Right hindlimb (tissue), 1 donor: Measurements from ENCODE around the gene HSPA4.
A peak's percentile ranks its signal among the peaks of the same experiment; 100 is the strongest.
"Not testable (repeated sequence)": the region's sequence is repeated elsewhere in the genome, so short reads cannot be mapped to it uniquely, and the experiment has no call there.

Experiments used
- DNase-seq: peaks from one replicate; pipeline ENCODE4 v3.0.0-alpha.2; 2018

Gene HSPA4

GRCh38 chr5:133051542-133052316 is at the start of gene HSPA4:
HSPA4 (plus strand) TSS chr5:133052013; CDS start chr5:133052251, 238 bp downstream.
- DNase-seq, result peak; percentile 98

DNA sequence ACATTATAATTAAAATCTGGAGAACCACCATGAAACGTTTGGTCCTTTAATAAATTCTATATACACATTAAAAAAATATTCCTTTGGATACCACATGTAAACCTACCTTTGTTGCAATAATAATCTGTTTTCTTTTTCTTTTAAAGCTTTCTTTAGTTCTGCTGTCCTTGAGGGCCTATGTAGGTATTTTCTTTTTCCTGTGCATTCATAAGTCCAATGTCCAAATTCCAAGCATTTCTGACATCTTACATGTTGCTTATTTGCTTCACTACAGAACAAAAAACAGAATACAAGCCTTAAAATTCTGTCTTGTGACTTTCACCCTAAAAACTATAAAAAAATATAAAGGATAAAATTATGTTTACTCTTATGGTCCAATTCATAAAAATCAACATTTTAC is 45.2 kb upstream of the HSPA4 start:
- no peak for DNase-seq

GRCh38 chr5:133008455-133008854 is 43.4 kb upstream of the HSPA4 start:
- DNase-seq, result not testable (repeated sequence)

DNA sequence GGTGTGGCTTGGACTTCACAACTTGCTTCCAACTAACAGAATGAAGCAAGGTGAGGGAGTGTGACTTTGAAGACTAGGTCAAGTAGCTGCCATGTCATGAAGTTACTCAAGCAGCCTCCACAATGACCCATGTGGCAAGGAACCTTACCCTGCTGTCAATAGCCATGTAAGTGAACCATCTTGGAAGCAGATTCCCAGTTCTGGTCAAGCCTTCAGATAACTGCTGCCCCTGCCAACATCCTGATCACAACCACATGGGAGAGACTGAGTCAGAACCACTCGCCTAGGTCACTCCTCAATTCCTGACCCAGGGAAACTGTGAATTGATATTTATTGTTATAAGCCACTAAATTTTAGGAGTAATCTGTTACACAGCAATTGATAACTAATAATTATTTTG is 36.3 kb upstream of the HSPA4 start:
- no peak for DNase-seq

DNA sequence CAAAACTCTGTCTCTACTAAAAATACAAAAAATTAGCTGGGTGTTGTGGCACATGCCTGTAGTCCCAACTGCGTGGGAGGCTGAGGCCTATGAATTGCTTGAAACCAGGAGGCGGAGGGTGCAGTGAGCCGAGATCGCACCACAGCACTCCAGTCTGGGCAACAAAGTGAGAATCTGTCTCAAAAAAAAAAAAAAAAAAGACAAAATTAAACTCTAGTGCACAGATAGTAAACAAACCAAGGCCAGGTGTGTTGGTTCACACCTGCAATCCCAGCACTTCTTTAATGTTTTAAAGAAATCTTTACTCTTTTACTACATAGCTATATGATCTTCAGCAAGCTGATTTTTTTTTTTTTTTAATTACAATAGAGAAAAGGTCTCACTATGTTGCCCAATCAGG is 33.8 kb upstream of the HSPA4 start:
- DNase-seq, result no peak

DNA sequence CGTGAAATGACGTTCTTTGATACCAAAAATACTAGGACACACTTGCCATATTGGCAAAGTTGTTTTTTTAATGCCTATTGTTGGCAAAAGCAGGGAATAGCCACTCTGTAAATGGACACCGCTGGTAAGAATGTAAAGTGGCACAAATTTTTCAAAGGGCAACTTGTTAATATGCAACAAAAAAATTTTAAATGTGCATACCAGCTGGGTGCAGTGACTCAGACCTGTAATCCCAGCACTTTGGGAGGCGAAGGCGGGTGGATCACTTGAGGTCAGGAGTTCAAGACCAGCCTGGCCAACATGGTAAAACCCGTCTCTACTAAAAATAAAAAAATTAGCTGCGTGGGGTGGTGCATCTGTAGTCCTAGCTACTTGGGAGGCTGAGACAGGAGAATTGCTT is 32.3 kb upstream of the HSPA4 start:
- not testable (repeated sequence) for DNase-seq

- DNase-seq, result peak; percentile 97
These were observed 25.8 kb upstream of the HSPA4 start, which contains the start of gene ZCCHC10 for GRCh38 chr5:133025804-133026663. ZCCHC10 (minus strand) TSS chr5:133026549; CDS start chr5:133026537, 12 bp downstream.

DNA sequence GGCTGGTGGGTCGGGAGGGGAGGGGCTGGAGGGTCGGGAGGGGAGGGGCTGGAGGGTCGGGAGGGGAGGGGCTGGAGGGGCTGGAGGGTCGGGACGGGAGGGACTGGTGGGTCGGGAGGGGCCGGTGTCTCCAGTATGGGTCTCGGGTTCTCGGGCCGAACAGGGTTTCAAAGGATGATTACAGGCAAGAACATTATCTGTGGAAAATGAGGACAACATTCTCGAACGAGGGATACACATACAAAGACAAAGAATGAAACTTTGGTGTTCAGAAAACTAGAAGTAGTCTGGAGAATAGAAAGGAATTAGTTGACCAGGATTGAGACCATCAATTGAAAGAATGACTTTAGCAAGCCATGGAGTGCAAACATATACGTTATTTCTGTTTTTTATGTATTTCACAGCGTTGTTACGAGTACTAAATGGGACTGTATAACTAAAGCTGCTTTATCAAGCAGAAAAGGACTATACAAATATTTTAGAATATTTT is 25.1 kb upstream of the HSPA4 start:
- DNase-seq, result no peak

DNA sequence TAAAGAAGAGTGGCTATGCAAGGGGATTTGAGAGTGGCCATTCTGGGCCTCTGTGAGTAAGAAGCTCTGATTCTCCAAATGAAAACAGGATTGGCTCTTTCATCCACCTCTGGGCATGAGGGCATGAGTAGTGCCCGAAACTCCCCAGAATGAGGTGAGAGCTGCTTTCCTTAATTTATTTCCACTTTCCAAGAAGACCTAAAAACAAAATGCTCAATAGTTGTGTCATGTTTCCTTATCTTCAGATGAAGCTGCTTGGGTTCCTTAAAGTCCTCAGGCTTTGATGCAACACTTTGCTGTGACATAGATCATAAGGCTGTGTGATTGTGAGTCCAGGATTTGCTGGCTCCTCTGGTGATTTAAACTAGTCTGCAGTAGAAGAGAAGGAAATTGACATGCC is 22.4 kb upstream of the HSPA4 start:
- no peak for DNase-seq

DNA sequence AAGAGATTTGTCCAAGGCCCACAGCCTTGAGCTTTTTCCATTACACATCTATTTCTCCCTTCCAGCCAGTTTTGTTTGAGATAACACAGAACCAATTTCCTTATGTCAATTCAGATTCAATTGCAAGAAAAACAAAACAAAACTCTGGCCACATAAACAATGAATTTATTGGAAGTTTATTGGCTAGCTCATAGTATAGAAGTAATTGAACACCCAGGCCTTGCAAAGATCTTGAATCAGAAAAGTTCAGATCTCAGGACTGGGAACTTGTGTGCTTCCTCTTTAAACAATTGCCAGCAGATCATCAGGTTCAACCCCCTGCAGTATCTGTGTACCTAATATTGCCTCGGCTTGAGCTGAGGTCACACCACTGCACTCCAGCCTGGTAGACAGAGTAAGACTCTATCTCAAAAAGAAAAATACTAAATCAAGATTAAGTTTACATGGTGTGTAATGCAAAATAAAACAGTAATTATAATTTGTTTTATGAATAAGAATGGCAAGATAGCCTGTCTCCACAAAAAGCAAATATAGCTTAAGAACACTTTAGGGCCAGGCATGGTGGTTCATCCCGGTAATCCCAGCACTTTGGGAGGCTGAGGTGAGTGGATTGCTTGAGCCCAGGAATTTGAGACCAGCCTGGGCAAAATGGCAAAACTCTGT is 21.3 kb upstream of the HSPA4 start:
- DNase-seq, result no peak

GRCh38 chr5:133032852-133033742 is 18.7 kb upstream of the HSPA4 start:
- no peak for DNase-seq

DNA sequence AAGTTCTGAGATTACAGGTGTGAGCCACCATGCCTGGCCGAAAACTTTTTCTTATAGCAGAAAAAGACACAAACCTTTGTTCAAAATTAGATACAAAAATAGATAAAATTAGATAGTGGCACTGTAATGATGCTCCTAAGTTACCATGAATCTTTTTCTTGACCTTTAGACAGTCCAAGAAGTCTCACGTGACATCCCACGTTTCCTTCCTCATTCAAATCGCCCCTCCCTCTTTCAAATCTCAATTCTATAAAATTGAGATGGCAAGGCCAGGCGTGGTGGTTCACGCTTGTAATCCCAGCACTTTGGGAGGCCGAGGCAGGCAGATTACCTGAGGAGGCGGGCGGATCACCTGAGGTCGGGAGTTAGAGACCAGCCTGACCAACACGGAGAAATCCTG is 17.7 kb upstream of the HSPA4 start:
- no peak for DNase-seq

DNA sequence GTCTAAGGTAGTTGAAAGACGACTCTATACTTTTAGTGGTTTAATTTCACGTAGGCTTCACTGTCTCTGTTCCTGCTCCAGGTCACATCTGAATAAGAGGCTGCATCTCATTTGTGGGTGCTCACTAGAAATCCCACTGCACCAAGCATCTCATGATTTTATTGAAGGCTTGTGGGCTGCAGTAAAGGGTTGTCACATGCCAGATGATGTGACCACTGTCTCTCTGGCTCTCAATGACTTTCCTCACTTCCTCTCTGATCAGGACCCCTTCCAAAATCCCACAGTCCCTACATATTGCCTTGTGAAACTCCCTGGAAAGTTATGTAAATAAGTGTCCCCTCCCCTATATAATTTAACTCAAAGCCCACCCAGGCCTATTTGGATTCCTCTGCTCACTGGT is 16.6 kb upstream of the HSPA4 start:
- DNase-seq, result no peak

GRCh38 chr5:133036677-133037076 is 15.1 kb upstream of the HSPA4 start:
- not testable (repeated sequence) for DNase-seq

- DNase-seq, result no peak
These were observed 10.5 kb upstream of the HSPA4 start for GRCh38 chr5:133041157-133041784.

DNA sequence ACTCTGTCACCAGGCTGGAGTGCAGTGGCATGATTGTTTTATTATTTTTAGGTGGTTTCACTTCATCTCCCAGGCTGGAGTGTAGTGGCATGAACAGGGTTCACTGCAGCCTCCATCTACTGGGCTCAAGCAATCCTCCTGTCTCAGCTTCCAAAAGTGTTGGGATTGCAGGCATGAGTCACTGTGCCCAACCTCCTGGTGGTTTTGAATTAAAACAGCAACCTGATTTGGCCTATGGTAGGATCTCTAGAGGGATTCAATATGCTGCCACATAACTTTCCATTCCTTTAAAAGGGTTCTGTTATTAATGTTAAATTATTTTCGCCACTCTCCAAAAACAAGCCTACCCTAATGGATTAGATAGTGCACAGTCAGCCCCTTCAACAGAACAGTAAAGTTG is 9.9 kb upstream of the HSPA4 start:
- no peak for DNase-seq

DNA sequence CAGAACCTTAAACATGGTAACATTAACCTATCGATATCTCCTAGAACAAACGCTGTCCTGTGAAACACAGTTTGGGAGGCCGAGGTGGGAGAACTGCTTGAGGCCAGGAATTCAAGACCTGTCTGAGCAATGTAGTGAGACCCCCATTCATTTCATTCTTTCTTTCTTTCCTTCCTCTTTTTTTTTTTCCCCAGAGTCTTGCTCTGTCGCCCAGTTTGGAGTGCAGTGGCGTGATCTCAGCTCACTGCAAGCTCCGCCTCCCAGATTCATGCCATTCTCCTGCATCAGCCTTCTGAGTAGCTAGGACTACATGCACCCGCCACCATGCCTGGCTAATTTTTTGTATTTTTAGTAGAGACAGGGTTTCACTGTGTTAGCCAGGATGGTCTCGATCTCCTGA is 5.3 kb upstream of the HSPA4 start:
- DNase-seq, result not testable (repeated sequence)

- DNase-seq, result no peak
These were observed 4.4 kb upstream of the HSPA4 start for GRCh38 chr5:133047404-133047803.

GRCh38 chr5:133048993-133049725 is 2.7 kb upstream of the HSPA4 start:
- no peak for DNase-seq

DNA sequence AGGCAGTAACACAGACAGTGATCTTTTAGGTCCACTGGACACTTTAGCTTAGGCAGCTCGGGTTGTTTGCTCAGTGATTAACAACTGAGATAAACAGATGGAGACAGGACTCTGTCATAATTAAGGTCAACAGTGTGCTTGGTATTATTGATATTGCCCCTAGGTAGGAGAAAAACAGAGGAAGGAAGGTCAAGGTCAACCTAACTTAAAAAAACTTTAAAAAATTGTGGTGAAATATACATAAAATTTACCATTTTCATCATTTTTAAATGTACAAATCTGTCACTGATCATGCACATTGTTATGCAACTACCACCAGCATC is 2.1 kb upstream of the HSPA4 start:
- DNase-seq, result no peak

GRCh38 chr5:133050521-133050920 is 1.3 kb upstream of the HSPA4 start:
- DNase-seq, result no peak
